Esophagus muscularis mucosa (tissue), 4 donors: Measurements from ENCODE around the gene RELCH. TPM values are rescaled to one million over a fixed set of nuclear protein-coding genes. Genes with fewer than 3 reads are reported as not detected.
A peak's percentile ranks its signal among the peaks of the same experiment; 100 is the strongest.

Experiments
- DNase-seq: peaks from one replicate; pipeline ENCODE4 v3.0.0-alpha.2; 2017; ENCODE audit errors: extremely low spot score
- H3K27ac ChIP-seq, 4 donors: fragments of 200-600 bp; sonication (generic); replicated peaks in 1 of 4; 1 replicate in 3 of 4; 2 replicates in 1 of 4; pipeline ENCODE4 v1.5.1; 2016 to 2019; ENCODE audit warnings: mild to moderate bottlenecking in 1 of 4
- H3K27me3 ChIP-seq, 4 donors: fragments of 200-600 bp; sonication (generic); one replicate each; pipeline versions ENCODE4 v1.5.1 to v1.6.0; 2016 to 2019
- H3K36me3 ChIP-seq, 4 donors: fragments of 200-600 bp; sonication (generic); one replicate each; pipeline ENCODE4 v1.5.1; 2016 to 2019
- H3K4me1 ChIP-seq, 4 donors: fragments of 200-600 bp; sonication (generic); one replicate each; pipeline ENCODE4 v1.5.1; 2016 to 2019
- H3K4me3 ChIP-seq, 4 donors: fragments of 200-600 bp; sonication (generic); 1 replicate in 2 of 4; 2 replicates in 2 of 4; pipeline ENCODE4 v1.5.1; 2016 to 2019; ENCODE audit warnings: mild to moderate bottlenecking in 4 of 4, moderate library complexity in 1 of 4
- H3K9me3 ChIP-seq, 4 donors: fragments of 200-600 bp; sonication (generic); 1 replicate in 3 of 4; 2 replicates in 1 of 4; pipeline ENCODE4 v1.5.1; 2016 to 2019
- CTCF ChIP-seq, 3 experiments: fragments of 200-600 bp in 2 of 3; fragments of 450-650 bp in 1 of 3; sonication (generic) in 2 of 3; IDR thresholded peaks; one replicate each; pipeline ENCODE4 v1.5.1; 2017 to 2019; ENCODE audit warnings: antibody characterized with exemption in 3 of 3, mild to moderate bottlenecking in 2 of 3, moderate library complexity in 1 of 3
- EP300 ChIP-seq: sonication (generic); formaldehyde crosslinking; IDR thresholded peaks from one replicate; pipeline ENCODE4 v1.6.1; 2017; ENCODE audit warnings: antibody characterized with exemption
- POLR2A ChIP-seq: fragments of 450-650 bp; IDR thresholded peaks from one replicate; pipeline ENCODE4 v1.6.1; 2017; ENCODE audit warnings: antibody characterized with exemption, moderate library complexity, mild to moderate bottlenecking, low read depth
- POLR2AphosphoS5 ChIP-seq, 2 donors: sonication (generic); formaldehyde crosslinking; IDR thresholded peaks; one replicate each; pipeline ENCODE4 v1.6.1; 2017; ENCODE audit warnings: antibody characterized with exemption in 2 of 2
- whole genome bisulfite sequencing: methylation state at CpG from one replicate; pipeline ENCODE4 v1.1.5; 2018; 5-methylcytosine and 5-hydroxymethylcytosine counted together
- intact Hi-C: fragments of 100-400 bp; cut with DNase I; formaldehyde crosslinking; loops from one replicate; pipeline ENCODE4 v1.15.1; 2023
- total RNA-seq, 4 donors: library from RNA; depleted of rRNA; stranded (reverse); fragments of >200 nt; gene quantifications; one replicate each; pipeline versions ENCODE4 v1.1.0 to v1.2.1, GENCODE V29; 2016

RELCH gene
- total RNA-seq, 4 donors from 2014 or later: 15.9 to 17.9 (median 17.5) TPM

GRCh38 chr18:62326646-62327348 lies 139.7 kb downstream of the RELCH start:
- Histone ChIP-seq H3K9me3 (no peaks in the 10 kb centered on the region), H3K4me1 (peaks cover 22 to 29% (median 23%) of the 10 kb centered on the region in 4 donors), H3K27ac (no peak overlapping the region), H3K36me3 (no peaks in the 10 kb centered on the region), H3K4me3 (peak overlapping the region in 2 of 4 donors; percentile 47 to 62), H3K27me3 (peaks cover 0 to 78% (median 37%) of the 10 kb centered on the region in 4 donors)
- no peak for DNase-seq
- intact Hi-C loops: no loop called here
- 53% methylated on average over 12 of the region's 12 CpGs for WGBS
- no peak for TF ChIP-seq POLR2A
- TF ChIP-seq EP300: no peak
- TF ChIP-seq CTCF (IDR thresholded peaks at IDR 0.05): no peak
- no peak for TF ChIP-seq POLR2AphosphoS5 (IDR thresholded peaks at IDR 0.05)

- H3K4me1 ChIP-seq: peaks cover 22 to 29% (median 23%) of the 10 kb centered on the region in 4 donors
- DNase-seq: no peak
- TF ChIP-seq POLR2A (no peak), POLR2AphosphoS5 (IDR thresholded peaks at IDR 0.05) (no peak), EP300 (no peak), CTCF (IDR thresholded peaks at IDR 0.05) (no peak)
- H3K27ac ChIP-seq: no peak overlapping the region
- H3K27me3 ChIP-seq: peaks cover 0 to 81% (median 37%) of the 10 kb centered on the region in 4 donors
- intact Hi-C loops: no loop called here
- WGBS: 85% methylated on average over 7 of the region's 7 CpGs
- no peaks in the 10 kb centered on the region for H3K9me3 ChIP-seq
- no peak overlapping the region for H3K4me3 ChIP-seq
- no peaks in the 10 kb centered on the region for H3K36me3 ChIP-seq
These were observed 140.9 kb downstream of the RELCH start for GRCh38 chr18:62327977-62328376.

GRCh38 chr18:62328586-62329525 lies 141.8 kb downstream of the RELCH start:
- intact Hi-C loops: no loop called here
- 92% methylated on average over 4 of the region's 6 CpGs for WGBS
- Histone ChIP-seq H3K27me3 (peaks cover 0 to 89% (median 37%) of the 10 kb centered on the region in 4 donors), H3K9me3 (no peaks in the 10 kb centered on the region), H3K4me1 (peaks cover 22 to 29% (median 23%) of the 10 kb centered on the region in 4 donors), H3K4me3 (no peak overlapping the region), H3K27ac (no peak overlapping the region), H3K36me3 (no peaks in the 10 kb centered on the region)
- DNase-seq: no peak
- no peak for TF ChIP-seq POLR2AphosphoS5 (IDR thresholded peaks at IDR 0.05)
- TF ChIP-seq POLR2A: no peak
- no peak for TF ChIP-seq CTCF (IDR thresholded peaks at IDR 0.05)
- no peak for TF ChIP-seq EP300

- no peaks in the 10 kb centered on the region for H3K36me3 ChIP-seq
- WGBS: 60% methylated on average over 15 of the region's 15 CpGs
- intact Hi-C loops: no loop called here
These were observed 142.8 kb downstream of the RELCH start for GRCh38 chr18:62329691-62330454.

More at GRCh38 chr18:62329691-62330454, 142.8 kb downstream of the RELCH start:
- H3K27me3 ChIP-seq: peaks cover 0 to 78% (median 33%) of the 10 kb centered on the region in 4 donors
- TF ChIP-seq POLR2A (no peak), POLR2AphosphoS5 (IDR thresholded peaks at IDR 0.05) (no peak), CTCF (IDR thresholded peaks at IDR 0.05) (no peak), EP300 (no peak)
- H3K4me1 ChIP-seq: peaks cover 16 to 24% (median 21%) of the 10 kb centered on the region in 4 donors
- no peak for DNase-seq
- H3K27ac ChIP-seq: no peak overlapping the region
- H3K4me3 ChIP-seq: no peak overlapping the region
- no peaks in the 10 kb centered on the region for H3K9me3 ChIP-seq
